ENCODE measurements around the gene TNK2. TPM values are rescaled to one million over a fixed set of nuclear protein-coding genes. Genes with fewer than 3 reads are reported as not detected.

TNK2 gene
- total RNA-seq, 4 donors from 2014 or later, result 12.6 to 26.6 (median 15.6) TPM

DNA sequence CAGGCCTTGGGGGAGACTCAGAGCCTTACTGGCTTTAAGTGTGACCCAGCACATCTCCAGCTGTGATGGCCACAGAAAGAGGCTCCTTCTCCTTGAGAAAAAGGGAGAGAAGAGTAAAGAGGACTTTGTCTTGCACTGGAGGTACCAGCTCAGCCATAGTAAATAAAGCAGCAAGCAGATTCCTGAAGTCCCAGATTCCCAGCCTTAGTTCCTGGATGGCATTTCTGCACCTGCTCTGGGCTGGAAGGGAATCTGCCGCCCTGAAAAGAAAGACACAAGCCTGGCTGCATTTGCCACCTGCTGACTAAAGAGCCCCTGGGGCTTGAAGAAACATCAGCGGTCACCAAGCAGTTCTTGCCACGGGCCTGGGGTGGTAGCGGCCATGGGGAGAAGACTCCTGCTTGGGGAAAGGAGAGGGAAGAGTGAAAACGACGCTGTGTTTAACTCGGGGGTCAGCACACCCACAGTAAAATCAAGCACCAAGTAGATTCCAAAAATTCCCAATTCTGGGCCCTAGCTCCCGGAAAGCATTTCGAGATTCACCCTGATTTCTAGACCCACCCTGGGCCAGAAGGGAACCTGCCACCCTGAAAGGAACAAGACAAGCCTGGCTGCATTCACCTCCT is 24.2 kb upstream of the TNK2 start:
- DNase-seq (ENCODE audit: low spot score), result no peak
- no peak for ATAC-seq (ENCODE audit: low FRiP score)

GRCh38 chr3:195931582-195932273 is 23.4 kb upstream of the TNK2 start:
- no peak for ATAC-seq (ENCODE audit: low FRiP score)
- no peak for DNase-seq (ENCODE audit: low spot score)
- TF ChIP-seq, protein P1, sequence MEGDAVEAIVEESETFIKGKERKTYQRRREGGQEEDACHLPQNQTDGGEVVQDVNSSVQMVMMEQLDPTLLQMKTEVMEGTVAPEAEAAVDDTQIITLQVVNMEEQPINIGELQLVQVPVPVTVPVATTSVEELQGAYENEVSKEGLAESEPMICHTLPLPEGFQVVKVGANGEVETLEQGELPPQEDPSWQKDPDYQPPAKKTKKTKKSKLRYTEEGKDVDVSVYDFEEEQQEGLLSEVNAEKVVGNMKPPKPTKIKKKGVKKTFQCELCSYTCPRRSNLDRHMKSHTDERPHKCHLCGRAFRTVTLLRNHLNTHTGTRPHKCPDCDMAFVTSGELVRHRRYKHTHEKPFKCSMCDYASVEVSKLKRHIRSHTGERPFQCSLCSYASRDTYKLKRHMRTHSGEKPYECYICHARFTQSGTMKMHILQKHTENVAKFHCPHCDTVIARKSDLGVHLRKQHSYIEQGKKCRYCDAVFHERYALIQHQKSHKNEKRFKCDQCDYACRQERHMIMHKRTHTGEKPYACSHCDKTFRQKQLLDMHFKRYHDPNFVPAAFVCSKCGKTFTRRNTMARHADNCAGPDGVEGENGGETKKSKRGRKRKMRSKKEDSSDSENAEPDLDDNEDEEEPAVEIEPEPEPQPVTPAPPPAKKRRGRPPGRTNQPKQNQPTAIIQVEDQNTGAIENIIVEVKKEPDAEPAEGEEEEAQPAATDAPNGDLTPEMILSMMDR (IDR thresholded peaks at IDR 0.05), result no peak

More for the DNA sequence above, 24.2 kb upstream of the TNK2 start:
- TF ChIP-seq, protein P1 (IDR thresholded peaks at IDR 0.05), result no peak

DNA sequence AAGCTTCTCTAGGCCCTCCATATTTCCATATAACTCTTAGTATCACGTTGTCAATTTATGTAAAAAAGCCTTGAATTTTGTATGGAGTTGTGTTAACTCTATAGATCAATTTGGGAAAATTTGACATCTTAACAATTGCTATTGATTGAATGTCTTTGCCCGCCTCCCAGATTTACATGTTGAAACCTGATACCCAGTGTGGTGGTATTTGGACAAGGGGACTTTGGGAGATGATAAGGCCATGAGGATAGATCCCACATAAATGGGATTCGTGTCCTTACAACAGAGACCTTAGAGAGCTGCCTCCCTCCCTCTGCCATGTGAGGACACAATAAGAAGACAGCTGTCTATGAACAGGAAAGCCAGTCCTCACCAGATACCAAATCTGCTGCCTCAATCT is 21.1 kb upstream of the TNK2 start:
- TF ChIP-seq, protein P1 (IDR thresholded peaks at IDR 0.05), result no peak

GRCh38 chr3:195921334-195921791 is 13.0 kb upstream of the TNK2 start:
- DNase-seq (ENCODE audit: low spot score) (no peak), ATAC-seq (ENCODE audit: low FRiP score) (no peak)
- TF ChIP-seq, protein P1 (IDR thresholded peaks at IDR 0.05), result no peak

More for the DNA sequence above, 21.1 kb upstream of the TNK2 start:
- no peak for ATAC-seq (ENCODE audit: low FRiP score)
- DNase-seq (ENCODE audit: low spot score), result no peak

GRCh38 chr3:195918176-195918575 is 9.8 kb upstream of the TNK2 start:
- TF ChIP-seq, protein P1 (IDR thresholded peaks at IDR 0.05), result no peak
- ATAC-seq (ENCODE audit: low FRiP score) (no peak), DNase-seq (ENCODE audit: low spot score) (no peak)

- ATAC-seq (ENCODE audit: low FRiP score) (no peak), DNase-seq (ENCODE audit: low spot score) (no peak)
- TF ChIP-seq, protein P1 (IDR thresholded peaks at IDR 0.05), result no peak
Measured at GRCh38 chr3:195916991-195917390, 8.6 kb upstream of the TNK2 start.

GRCh38 chr3:195916291-195916690 is 7.9 kb upstream of the TNK2 start:
- DNase-seq (ENCODE audit: low spot score) (no peak), ATAC-seq (ENCODE audit: low FRiP score) (no peak)
- TF ChIP-seq, protein P1 (IDR thresholded peaks at IDR 0.05), result no peak

Data from omental fat pad (tissue), 4 donors.